ENCODE data around the gene MTFMT. TPM values are rescaled to one million over a fixed set of nuclear protein-coding genes. Genes with fewer than 3 reads are reported as not detected.
"Not testable (repeated sequence)": the region's sequence is repeated elsewhere in the genome, so short reads cannot be mapped to it uniquely, and the experiment has no call there.

Gene MTFMT
- total RNA-seq: 10 to 100 TPM; 19.0 to 19.9 TPM

GRCh38 chr15:65028921-65029735 is at the start of gene MTFMT:
TSS of gene MTFMT (minus strand) at chr15:65029639. CDS start at chr15:65029613, 26 bp downstream.
- Mint-ChIP-seq H3K4me1 (peaks cover 20% of the 10 kb centered on the region), H3K36me3 (ENCODE audit: low read depth) (peaks cover 22% of the 10 kb centered on the region), H3K9me3 (ENCODE audit: low read depth) (no peaks in the 10 kb centered on the region), H3K4me3 (peak within 1 kb of the TSS; percentile 85), H3K27me3 (no peaks in the 10 kb centered on the region), H3K27ac (peak within 1 kb of the TSS; percentile 79)
- CTCF ChIA-PET: no interaction called here
- POLR2A ChIA-PET: no interaction called here
- DNase-seq (peak; percentile 96), ATAC-seq (peak; percentile 95)
- intact Hi-C loops (cut with DNase I, micrococcal nuclease): loop anchor here (1.0 to 5.0 kb wide), 9 partner anchors 20 to 276 kb away; partner anchors contain the start of genes CLPX (in 1 of the 2), PARP16 (in 1 of the 2), PDCD7 (in 1 of the 2) and RNU5B-1 (in 1 of the 2)

DNA sequence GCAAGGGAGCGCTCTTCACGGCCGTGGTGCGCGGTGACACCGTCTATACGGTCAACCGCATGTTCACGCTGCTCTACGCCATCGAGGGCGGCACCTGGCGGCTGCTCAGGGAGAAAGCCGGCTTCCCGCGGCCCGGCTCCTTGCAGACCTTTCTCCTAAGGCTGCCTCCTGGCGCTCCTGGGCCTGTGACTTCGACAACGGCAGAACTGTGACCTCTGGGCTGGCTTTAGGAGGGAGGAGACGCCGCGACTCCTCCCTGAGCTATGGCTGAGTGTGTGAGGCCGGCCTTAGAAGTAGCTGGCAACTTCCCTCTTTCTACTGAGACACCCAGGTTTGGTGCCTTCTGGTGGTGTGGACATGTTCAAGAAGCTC is 48.5 kb upstream of the MTFMT start:
- peaks cover 25% of the 10 kb centered on the region for H3K27me3 Mint-ChIP-seq
- intact Hi-C loops (cut with DNase I, micrococcal nuclease): loop anchor here (1.0 to 10.0 kb wide), 5 partner anchors 23 to 347 kb away; no protein-coding TSS in a partner anchor
- peaks cover 18% of the 10 kb centered on the region for H3K4me1 Mint-ChIP-seq
- DNase-seq (peak; percentile 80), ATAC-seq (peak; percentile 73)
- H3K9me3 Mint-ChIP-seq (ENCODE audit: low read depth): no peaks in the 10 kb centered on the region
- H3K36me3 Mint-ChIP-seq (ENCODE audit: low read depth): no peaks in the 10 kb centered on the region
- no peak overlapping the region for H3K27ac Mint-ChIP-seq
- POLR2A ChIA-PET: no interaction called here
- no peak overlapping the region for H3K4me3 Mint-ChIP-seq
- CTCF ChIA-PET: interaction anchor here (0.7 to 2.2 kb wide), 10 partner anchors 8 to 314 kb away, joined by 3 to 14 read pairs (median 3); no protein-coding TSS in a partner anchor

DNA sequence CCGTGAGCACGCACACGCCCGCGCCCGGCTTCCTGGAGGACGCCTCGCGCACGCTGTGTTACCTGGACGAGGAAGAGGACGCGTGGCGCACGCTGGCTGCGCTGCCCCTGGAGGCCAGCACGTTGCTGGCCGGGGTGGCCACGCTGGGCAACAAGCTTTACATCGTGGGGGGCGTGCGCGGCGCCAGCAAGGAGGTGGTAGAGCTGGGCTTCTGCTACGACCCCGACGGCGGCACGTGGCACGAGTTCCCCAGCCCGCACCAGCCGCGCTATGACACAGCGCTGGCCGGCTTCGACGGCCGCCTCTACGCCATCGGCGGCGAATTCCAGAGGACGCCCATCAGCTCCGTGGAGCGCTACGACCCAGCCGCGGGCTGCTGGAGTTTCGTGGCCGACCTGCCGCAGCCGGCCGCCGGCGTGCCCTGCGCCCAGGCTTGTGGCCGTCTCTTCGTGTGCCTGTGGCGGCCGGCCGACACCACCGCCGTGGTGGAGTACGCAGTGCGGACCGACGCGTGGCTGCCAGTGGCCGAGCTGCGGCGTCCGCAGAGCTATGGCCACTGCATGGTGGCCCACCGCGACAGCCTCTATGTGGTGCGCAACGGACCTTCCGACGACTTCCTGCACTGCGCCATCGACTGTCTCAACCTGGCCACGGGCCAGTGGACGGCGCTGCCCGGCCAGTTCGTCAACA is 48.0 kb upstream of the MTFMT start:
- DNase-seq (no peak), ATAC-seq (no peak)
- Mint-ChIP-seq H3K27me3 (peaks cover 20% of the 10 kb centered on the region), H3K4me1 (peaks cover 13% of the 10 kb centered on the region), H3K9me3 (ENCODE audit: low read depth) (no peaks in the 10 kb centered on the region), H3K27ac (no peak overlapping the region), H3K36me3 (ENCODE audit: low read depth) (no peaks in the 10 kb centered on the region), H3K4me3 (no peak overlapping the region)
- intact Hi-C loops (cut with DNase I, micrococcal nuclease): loop anchor here in 1 of 2 experiments (10.0 kb wide), 1 partner anchor 343 kb away; no protein-coding TSS in a partner anchor
- ChIA-PET POLR2A (no interaction called here), CTCF (interaction anchor here (0.7 to 2.2 kb wide), 7 partner anchors 18 to 134 kb away, joined by 3 to 14 read pairs (median 3); no protein-coding TSS in a partner anchor)

DNA sequence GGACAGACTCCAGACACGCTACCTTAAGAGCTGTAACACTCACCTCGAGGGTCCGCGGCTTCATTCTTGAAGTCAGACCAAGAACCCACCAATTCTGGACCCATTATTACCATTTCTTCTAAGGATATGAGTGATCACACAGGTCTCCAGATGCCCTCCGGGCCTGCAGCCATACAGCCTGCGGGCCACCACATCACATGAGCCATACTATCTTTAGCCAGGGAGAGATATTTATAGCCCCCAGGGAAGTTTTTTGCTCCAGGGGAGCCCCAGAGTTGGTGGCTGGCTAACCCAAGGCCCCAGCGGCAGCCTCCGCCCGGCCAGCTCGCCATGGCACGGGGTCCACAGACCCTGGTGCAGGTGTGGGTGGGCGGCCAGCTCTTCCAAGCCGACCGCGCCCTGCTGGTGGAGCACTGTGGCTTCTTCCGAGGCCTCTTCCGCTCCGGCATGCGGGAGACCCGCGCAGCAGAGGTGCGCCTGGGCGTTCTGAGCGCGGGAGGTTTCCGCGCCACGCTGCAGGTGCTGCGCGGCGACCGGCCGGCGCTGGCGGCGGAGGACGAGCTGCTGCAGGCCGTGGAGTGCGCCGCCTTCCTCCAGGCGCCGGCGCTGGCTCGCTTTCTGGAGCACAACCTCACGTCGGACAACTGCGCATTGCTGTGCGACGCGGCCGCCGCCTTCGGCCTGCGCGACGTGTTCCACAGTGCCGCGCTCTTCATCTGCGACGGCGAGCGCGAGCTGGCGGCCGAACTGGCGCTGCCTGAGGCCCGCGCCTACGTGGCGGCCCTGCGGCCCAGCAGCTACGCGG is 47.2 kb upstream of the MTFMT start, which contains the start of gene KBTBD13:
KBTBD13 (plus strand) TSS at position 261 of the 805 bp plus-strand sequence; CDS start at position 331, 70 bp downstream.
- H3K36me3 Mint-ChIP-seq (ENCODE audit: low read depth): no peaks in the 10 kb centered on the region
- H3K4me3 Mint-ChIP-seq: no peak within 1 kb of the TSS
- peaks cover 6% of the 10 kb centered on the region for H3K4me1 Mint-ChIP-seq
- DNase-seq: no peak
- intact Hi-C loops (cut with DNase I, micrococcal nuclease): loop anchor here in 1 of 2 experiments (10.0 kb wide), 1 partner anchor 342 kb away; no protein-coding TSS in a partner anchor
- ChIA-PET POLR2A (no interaction called here), CTCF (interaction anchor here (0.7 to 1.9 kb wide), 5 partner anchors 17 to 1279 kb away, joined by 3 to 4 read pairs (median 3); no protein-coding TSS in a partner anchor)
- no peak for ATAC-seq
- H3K27ac Mint-ChIP-seq: no peak within 1 kb of the TSS
- H3K9me3 Mint-ChIP-seq (ENCODE audit: low read depth): no peaks in the 10 kb centered on the region
- H3K27me3 Mint-ChIP-seq: peaks cover 17% of the 10 kb centered on the region

- intact Hi-C loops (cut with DNase I, micrococcal nuclease): loop anchor here in 1 of 2 experiments (10.0 kb wide), 1 partner anchor 341 kb away; no protein-coding TSS in a partner anchor
- not testable (repeated sequence) for H3K9me3 Mint-ChIP-seq (ENCODE audit: low read depth)
Measured at GRCh38 chr15:65075607-65076395, 46.4 kb upstream of the MTFMT start.

GRCh38 chr15:65074946-65075345 is 45.5 kb upstream of the MTFMT start:
- H3K27me3 Mint-ChIP-seq: peaks cover 17% of the 10 kb centered on the region
- intact Hi-C loops (cut with DNase I, micrococcal nuclease): loop anchor here in 1 of 2 experiments (10.0 kb wide), 1 partner anchor 340 kb away; no protein-coding TSS in a partner anchor
- ATAC-seq; POLR2A ChIA-PET; DNase-seq; H3K4me1 Mint-ChIP-seq; H3K4me3 Mint-ChIP-seq; H3K9me3 Mint-ChIP-seq (ENCODE audit: low read depth); H3K27ac Mint-ChIP-seq; H3K36me3 Mint-ChIP-seq (ENCODE audit: low read depth): not testable (repeated sequence)
- CTCF ChIA-PET: interaction anchor here (1.1 kb wide), 1 partner anchor 41 kb away, joined by 3 read pairs; no protein-coding TSS in a partner anchor

More at GRCh38 chr15:65075607-65076395, 46.4 kb upstream of the MTFMT start:
- H3K27ac Mint-ChIP-seq; ATAC-seq; H3K36me3 Mint-ChIP-seq (ENCODE audit: low read depth); H3K4me1 Mint-ChIP-seq; DNase-seq; H3K4me3 Mint-ChIP-seq; POLR2A ChIA-PET: not testable (repeated sequence)
- peaks cover 17% of the 10 kb centered on the region for H3K27me3 Mint-ChIP-seq
- CTCF ChIA-PET: interaction anchor here (0.7 to 1.9 kb wide), 3 partner anchors 42 to 1279 kb away, joined by 3 to 4 read pairs (median 3); no protein-coding TSS in a partner anchor

DNA sequence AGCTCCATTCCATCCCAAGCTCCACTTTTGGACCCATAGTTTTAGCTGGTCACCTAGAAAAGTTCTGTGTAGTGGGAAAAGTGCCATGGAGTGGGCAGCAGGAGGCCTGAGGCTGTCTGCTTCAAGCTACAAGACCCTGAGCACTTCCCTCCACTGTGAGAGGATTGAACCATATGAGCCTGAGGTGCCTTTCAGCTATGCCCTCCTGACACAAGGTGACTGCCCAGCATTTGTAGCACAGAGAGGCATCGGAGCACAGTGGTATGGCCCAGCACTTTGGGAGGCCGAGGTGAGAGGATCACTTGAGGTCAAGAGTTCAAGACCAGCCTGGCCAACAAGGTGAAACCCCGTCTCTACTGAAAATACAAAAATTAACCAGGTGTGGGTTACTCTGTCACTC is 43.2 kb upstream of the MTFMT start:
- intact Hi-C loops (cut with DNase I, micrococcal nuclease): loop anchor here in 1 of 2 experiments (10.0 kb wide), 1 partner anchor 338 kb away; no protein-coding TSS in a partner anchor

DNA sequence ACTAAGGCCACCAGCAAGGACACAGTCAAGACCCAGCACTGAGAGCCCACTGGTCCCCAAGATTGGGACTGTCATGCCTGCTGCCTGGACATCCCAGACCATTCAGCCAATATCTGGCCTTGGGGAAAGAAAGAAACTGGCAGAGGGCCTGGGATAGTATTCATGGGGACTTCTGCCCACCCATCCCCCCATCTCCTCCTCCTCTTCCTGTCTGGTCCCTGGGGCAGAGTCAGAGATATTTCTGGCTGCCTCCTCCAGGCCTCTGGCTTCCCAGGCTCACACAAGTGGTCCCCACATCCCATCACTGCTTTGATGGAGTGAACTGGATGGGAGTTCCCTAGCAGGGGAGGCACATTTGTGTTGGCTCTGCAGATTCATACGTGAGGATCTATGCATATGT is 42.6 kb upstream of the MTFMT start:
- no peaks in the 10 kb centered on the region for H3K9me3 Mint-ChIP-seq (ENCODE audit: low read depth)
- DNase-seq (no peak), ATAC-seq (no peak)
- H3K27ac Mint-ChIP-seq: no peak overlapping the region
- H3K4me1 Mint-ChIP-seq: peaks cover 3% of the 10 kb centered on the region
- intact Hi-C loops (cut with DNase I, micrococcal nuclease): loop anchor here in 1 of 2 experiments (10.0 kb wide), 1 partner anchor 337 kb away; no protein-coding TSS in a partner anchor
- peaks cover 23% of the 10 kb centered on the region for H3K27me3 Mint-ChIP-seq
- CTCF ChIA-PET: interaction anchor here (0.9 kb wide), 1 partner anchor 29 kb away, joined by 3 read pairs; no protein-coding TSS in a partner anchor
- POLR2A ChIA-PET: no interaction called here
- H3K4me3 Mint-ChIP-seq: no peak overlapping the region
- no peaks in the 10 kb centered on the region for H3K36me3 Mint-ChIP-seq (ENCODE audit: low read depth)

More for the DNA sequence above, 43.2 kb upstream of the MTFMT start:
- no peak overlapping the region for H3K4me3 Mint-ChIP-seq
- peaks cover under 1% of the 10 kb centered on the region for H3K4me1 Mint-ChIP-seq
- H3K36me3 Mint-ChIP-seq (ENCODE audit: low read depth): no peaks in the 10 kb centered on the region
- no peak for ATAC-seq
- no peaks in the 10 kb centered on the region for H3K9me3 Mint-ChIP-seq (ENCODE audit: low read depth)
- peaks cover 20% of the 10 kb centered on the region for H3K27me3 Mint-ChIP-seq
- no peak overlapping the region for H3K27ac Mint-ChIP-seq
- CTCF ChIA-PET: interaction anchor here (0.9 to 1.1 kb wide), 2 partner anchors 20 to 30 kb away, joined by 3 to 4 read pairs; no protein-coding TSS in a partner anchor
- POLR2A ChIA-PET: no interaction called here
- DNase-seq: no peak

- Mint-ChIP-seq H3K9me3 (ENCODE audit: low read depth) (no peaks in the 10 kb centered on the region), H3K36me3 (ENCODE audit: low read depth) (no peaks in the 10 kb centered on the region), H3K27ac (no peak overlapping the region), H3K27me3 (peaks cover 27% of the 10 kb centered on the region), H3K4me3 (no peak overlapping the region), H3K4me1 (peaks cover 3% of the 10 kb centered on the region)
- intact Hi-C loops (cut with DNase I, micrococcal nuclease): loop anchor here in 1 of 2 experiments (10.0 kb wide), 1 partner anchor 337 kb away; no protein-coding TSS in a partner anchor
- ChIA-PET POLR2A (no interaction called here), CTCF (no interaction called here)
- ATAC-seq (no peak), DNase-seq (no peak)
Measured at GRCh38 chr15:65071381-65071811, 42.0 kb upstream of the MTFMT start.
